Fibroblast of lung (primary cell): ENCODE data around the gene GRID1. TPM values are rescaled to one million over a fixed set of nuclear protein-coding genes. Genes with fewer than 3 reads are reported as not detected.
A peak's percentile ranks its signal among the peaks of the same experiment; 100 is the strongest.

Experiments used
- DNase-seq, 2 donors: peaks; one replicate each; pipeline versions ENCODE4 v3.0.0 to v3.0.0-alpha.2; 2010; ENCODE audit warnings: low read depth in 2 of 2
- H2AFZ ChIP-seq: 2 replicates; pipeline ENCODE4 v1.5.1; 2012; ENCODE audit warnings: low read length, control low read depth, inconsistent platforms
- H3K27ac ChIP-seq: 2 replicates; pipeline ENCODE4 v1.5.1; 2011; ENCODE audit warnings: low read length, control low read depth; ENCODE audit not compliant: insufficient read depth
- H3K27me3 ChIP-seq: 2 replicates; pipeline ENCODE4 v1.5.1; 2011; ENCODE audit warnings: mild to moderate bottlenecking, low read length; ENCODE audit not compliant: control insufficient read depth, insufficient read depth
- H3K36me3 ChIP-seq: 2 replicates; pipeline ENCODE4 v1.5.1; 2011; ENCODE audit warnings: low read length; ENCODE audit not compliant: control insufficient read depth, insufficient read depth
- H3K4me1 ChIP-seq: 2 replicates; pipeline ENCODE4 v1.5.1; 2011; ENCODE audit warnings: low read length; ENCODE audit not compliant: control insufficient read depth, insufficient read depth; ENCODE audit errors: extremely low read depth
- H3K4me2 ChIP-seq: 2 replicates; pipeline ENCODE4 v1.5.1; 2011; ENCODE audit warnings: low read length, control low read depth; ENCODE audit not compliant: insufficient read depth; ENCODE audit errors: extremely low read depth
- H3K4me3 ChIP-seq, 4 experiments: fragments of 200-600 bp in 1 of 4; sonication (generic) in 1 of 4; replicated peaks in 1 of 4; 2 replicates each; pipeline ENCODE4 v1.5.1; 2011 to 2016; ENCODE audit warnings: low read length in 4 of 4, low read depth in 3 of 4, mild to moderate bottlenecking in 3 of 4, control low read depth in 2 of 4, inconsistent platforms in 1 of 4, mixed read lengths in 1 of 4; ENCODE audit not compliant: insufficient read depth in 1 of 4; ENCODE audit errors: control extremely low read depth in 1 of 4
- H3K79me2 ChIP-seq: 2 replicates; pipeline ENCODE4 v1.5.1; 2012; ENCODE audit warnings: mild to moderate bottlenecking, low read length, inconsistent platforms; ENCODE audit not compliant: control insufficient read depth, insufficient read depth
- H3K9ac ChIP-seq: 2 replicates; pipeline ENCODE4 v1.5.1; 2011; ENCODE audit warnings: mild to moderate bottlenecking, low read length, control low read depth; ENCODE audit not compliant: insufficient read depth
- H3K9me3 ChIP-seq: 2 replicates; pipeline ENCODE4 v1.5.1; 2012; ENCODE audit warnings: low read depth, low read length; ENCODE audit not compliant: control insufficient read depth, insufficient read depth
- H4K20me1 ChIP-seq: 2 replicates; pipeline ENCODE4 v1.5.1; 2011; ENCODE audit warnings: low read length; ENCODE audit not compliant: control insufficient read depth, insufficient read depth; ENCODE audit errors: extremely low read depth
- CTCF ChIP-seq, 2 donors: IDR thresholded peaks in 1 of 2; conservative IDR thresholded peaks in 1 of 2; 1 replicate in 1 of 2; 2 replicates in 1 of 2; pipeline ENCODE4 v1.5.1; 2011 to 2012; ENCODE audit warnings: low read length in 2 of 2, control low read depth in 1 of 2, inconsistent platforms in 1 of 2, low read depth in 1 of 2, mild to moderate bottlenecking in 1 of 2
- EZH2 ChIP-seq: IDR thresholded peaks from 2 replicates; pipeline ENCODE4 v1.5.1; 2012; ENCODE audit warnings: low read length, control low read depth, mild to moderate bottlenecking; ENCODE audit errors: missing control alignments
- polyA plus RNA-seq, 2 donors: library from polyadenylated mRNA; depleted of rRNA in 1 of 2; stranded (reverse) in 1 of 2; unstranded in 1 of 2; fragments of >200 nt; gene quantifications; 2 replicates each; pipeline ENCODE4 v1.2.1, GENCODE V29; 2011 to 2012; ENCODE audit warnings: missing spikeins in 1 of 2
- total RNA-seq: library from RNA; depleted of rRNA; stranded (reverse); fragments of >200 nt; gene quantifications from 2 replicates; pipeline ENCODE4 v1.2.1, GENCODE V29; 2014

Gene GRID1
- total and polyA plus RNA-seq, 2 donors (not counting 1 experiment from before 2014, with no cell fraction given) = 0.03 to 0.33 TPM

- Histone ChIP-seq H3K9me3 (no peaks in the 10 kb centered on the region), H2AFZ (no peak overlapping the region), H3K4me3 (no peak overlapping the region), H3K36me3 (no peaks in the 10 kb centered on the region), H3K9ac (no peak overlapping the region), H4K20me1 (no peaks in the 10 kb centered on the region), H3K79me2 (no peaks in the 10 kb centered on the region), H3K27ac (no peak overlapping the region), H3K27me3 (no peaks in the 10 kb centered on the region), H3K4me1 (no peaks in the 10 kb centered on the region), H3K4me2 (no peak overlapping the region)
- TF ChIP-seq EZH2 = no peak
- no peak for TF ChIP-seq CTCF (conservative IDR thresholded peaks at IDR 0.05 in 1 of 2, IDR thresholded peaks at IDR 0.05 in 1 of 2; ENCODE audit: low read depth in 1 of 2, low read length in 2 of 2)
- no peak for DNase-seq
Observed at GRCh38 chr10:86308056-86308455, 58.5 kb downstream of the GRID1 start.

- H3K4me3 ChIP-seq = no peak overlapping the region
- no peaks in the 10 kb centered on the region for H3K27me3 ChIP-seq
- no peak overlapping the region for H3K27ac ChIP-seq
- no peak overlapping the region for H3K9ac ChIP-seq
- H3K4me1 ChIP-seq = no peaks in the 10 kb centered on the region
- no peak overlapping the region for H2AFZ ChIP-seq
- peak; percentile 2 to 10 for DNase-seq
- H3K79me2 ChIP-seq = no peaks in the 10 kb centered on the region
- no peak overlapping the region for H3K4me2 ChIP-seq
- no peaks in the 10 kb centered on the region for H3K36me3 ChIP-seq
- no peaks in the 10 kb centered on the region for H3K9me3 ChIP-seq
- TF ChIP-seq EZH2 (no peak), CTCF (conservative IDR thresholded peaks at IDR 0.05 in 1 of 2, IDR thresholded peaks at IDR 0.05 in 1 of 2; ENCODE audit: low read depth in 1 of 2, low read length in 2 of 2) (no peak)
- no peaks in the 10 kb centered on the region for H4K20me1 ChIP-seq
Observed at GRCh38 chr10:86306628-86307278, 59.8 kb downstream of the GRID1 start.

GRCh38 chr10:86305521-86305920 lies 61.1 kb downstream of the GRID1 start:
- Histone ChIP-seq H3K4me1 (no peaks in the 10 kb centered on the region), H3K9me3 (no peaks in the 10 kb centered on the region), H3K4me3 (no peak overlapping the region), H3K4me2 (no peak overlapping the region), H2AFZ (no peak overlapping the region), H3K27me3 (no peaks in the 10 kb centered on the region), H3K36me3 (no peaks in the 10 kb centered on the region), H3K9ac (no peak overlapping the region), H3K79me2 (no peaks in the 10 kb centered on the region), H3K27ac (no peak overlapping the region), H4K20me1 (no peaks in the 10 kb centered on the region)
- DNase-seq = no peak
- no peak for TF ChIP-seq CTCF (conservative IDR thresholded peaks at IDR 0.05 in 1 of 2, IDR thresholded peaks at IDR 0.05 in 1 of 2; ENCODE audit: low read depth in 1 of 2, low read length in 2 of 2)
- no peak for TF ChIP-seq EZH2
